ENCODE data around the gene GPM6B.

The GPM6B gene

DNA sequence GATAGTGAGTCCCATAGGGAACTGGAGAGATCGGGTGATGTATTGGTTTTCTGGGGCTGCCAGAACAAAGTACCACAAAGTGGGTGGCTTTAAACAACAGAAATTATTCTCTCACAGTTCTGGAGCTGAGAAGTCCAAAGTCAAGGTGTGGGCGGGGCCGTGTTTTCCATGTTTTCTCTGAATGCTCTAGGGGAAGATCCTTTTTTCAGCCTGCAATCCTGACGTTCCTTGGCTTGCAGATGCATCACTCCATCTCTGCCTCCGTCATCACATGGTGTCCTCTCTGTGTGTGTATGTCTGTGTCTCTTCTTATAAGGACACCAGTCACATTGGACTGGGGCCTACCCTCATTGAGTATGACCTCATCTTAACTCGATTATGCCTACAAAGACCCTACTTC is 7.9 kb upstream of the GPM6B start:
- Histone ChIP-seq H3K27ac (no peak overlapping the region), H3K4me3 (no peak overlapping the region)
- TF ChIP-seq, protein P1, sequence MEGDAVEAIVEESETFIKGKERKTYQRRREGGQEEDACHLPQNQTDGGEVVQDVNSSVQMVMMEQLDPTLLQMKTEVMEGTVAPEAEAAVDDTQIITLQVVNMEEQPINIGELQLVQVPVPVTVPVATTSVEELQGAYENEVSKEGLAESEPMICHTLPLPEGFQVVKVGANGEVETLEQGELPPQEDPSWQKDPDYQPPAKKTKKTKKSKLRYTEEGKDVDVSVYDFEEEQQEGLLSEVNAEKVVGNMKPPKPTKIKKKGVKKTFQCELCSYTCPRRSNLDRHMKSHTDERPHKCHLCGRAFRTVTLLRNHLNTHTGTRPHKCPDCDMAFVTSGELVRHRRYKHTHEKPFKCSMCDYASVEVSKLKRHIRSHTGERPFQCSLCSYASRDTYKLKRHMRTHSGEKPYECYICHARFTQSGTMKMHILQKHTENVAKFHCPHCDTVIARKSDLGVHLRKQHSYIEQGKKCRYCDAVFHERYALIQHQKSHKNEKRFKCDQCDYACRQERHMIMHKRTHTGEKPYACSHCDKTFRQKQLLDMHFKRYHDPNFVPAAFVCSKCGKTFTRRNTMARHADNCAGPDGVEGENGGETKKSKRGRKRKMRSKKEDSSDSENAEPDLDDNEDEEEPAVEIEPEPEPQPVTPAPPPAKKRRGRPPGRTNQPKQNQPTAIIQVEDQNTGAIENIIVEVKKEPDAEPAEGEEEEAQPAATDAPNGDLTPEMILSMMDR (IDR thresholded peaks at IDR 0.05) = no peak

DNA sequence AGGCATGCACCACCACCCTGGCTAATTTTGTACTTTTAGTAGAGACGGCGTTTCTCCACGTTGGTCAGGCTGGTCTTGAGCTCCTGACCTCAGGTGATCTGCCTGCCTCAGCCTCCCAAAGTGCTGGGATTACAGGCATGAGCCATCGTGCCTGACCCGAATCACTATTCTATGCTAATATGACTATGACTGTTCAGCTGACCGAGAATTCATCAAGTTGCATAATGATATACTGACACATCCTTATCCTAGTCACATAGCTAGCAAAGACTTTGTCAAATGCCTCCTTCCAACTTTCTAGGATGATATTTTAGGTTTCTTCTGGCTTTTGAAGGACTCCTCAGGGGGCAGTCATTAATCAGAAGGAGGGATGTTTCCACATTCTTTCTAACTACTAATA is 4.8 kb upstream of the GPM6B start:
- H3K27ac ChIP-seq = no peak overlapping the region
- no peak overlapping the region for H3K4me3 ChIP-seq
- DNase-seq (ENCODE audit: low spot score) = no peak
- TF ChIP-seq, protein P1 (IDR thresholded peaks at IDR 0.05) = no peak

More for the DNA sequence above, 7.9 kb upstream of the GPM6B start:
- no peak for DNase-seq (ENCODE audit: low spot score)

GRCh38 chrX:13816176-13816575 is 717 bp downstream of the GPM6B start:
- no peak overlapping the region for H3K27ac ChIP-seq
- DNase-seq (ENCODE audit: low spot score) = no peak
- H3K4me3 ChIP-seq = no peak overlapping the region
- TF ChIP-seq, protein P1 (IDR thresholded peaks at IDR 0.05) = no peak

- H3K27ac ChIP-seq = no peak overlapping the region
Measured at GRCh38 chrX:13815664-13816063, 1.2 kb downstream of the GPM6B start.

DNA sequence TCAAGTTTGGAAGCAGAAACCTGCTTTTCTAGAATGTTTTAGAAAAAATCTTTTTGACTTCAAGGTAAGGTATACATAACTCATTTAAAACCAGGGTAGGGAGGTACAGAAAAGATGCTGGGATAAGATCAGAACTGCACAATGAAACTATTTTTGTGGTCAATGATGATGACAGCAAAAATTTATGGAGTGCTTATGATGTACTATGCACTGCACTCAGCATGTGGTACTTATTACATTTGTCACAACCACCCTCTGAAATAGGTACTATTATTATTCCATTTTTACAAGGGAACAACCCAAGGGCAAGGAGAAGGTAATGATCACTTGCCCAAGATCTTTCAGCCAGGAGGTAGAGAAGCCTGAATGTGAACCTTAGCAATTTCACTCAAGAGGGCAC is 8.0 kb downstream of the GPM6B start:
- H3K27ac ChIP-seq = no peak overlapping the region
- H3K4me3 ChIP-seq = no peak overlapping the region
- DNase-seq (ENCODE audit: low spot score) = no peak
- TF ChIP-seq, protein P1 (IDR thresholded peaks at IDR 0.05) = no peak

More at GRCh38 chrX:13815664-13816063, 1.2 kb downstream of the GPM6B start:
- no peak for DNase-seq (ENCODE audit: low spot score)
- no peak overlapping the region for H3K4me3 ChIP-seq
- TF ChIP-seq, protein P1 (IDR thresholded peaks at IDR 0.05) = no peak

DNA sequence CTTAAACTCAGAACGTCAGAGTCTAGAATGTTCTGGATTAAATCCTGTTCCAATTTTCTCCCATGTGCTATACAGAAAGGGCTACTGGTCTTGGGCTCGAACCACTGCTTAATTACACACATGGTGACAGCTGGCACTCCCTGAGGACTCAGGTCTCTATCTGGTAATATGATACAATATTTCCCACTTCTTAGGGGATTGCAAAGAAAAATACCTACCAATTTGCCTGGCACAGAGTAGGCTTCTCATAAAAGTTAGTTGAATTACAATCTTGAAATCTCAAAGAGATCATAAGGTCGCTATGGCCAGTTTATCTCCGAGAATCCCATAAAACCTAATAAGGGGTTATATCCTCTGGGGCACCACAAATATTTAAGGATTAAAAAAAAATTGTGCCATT is 8.6 kb downstream of the GPM6B start:
- H3K4me3 ChIP-seq = no peak overlapping the region
- no peak for DNase-seq (ENCODE audit: low spot score)
- TF ChIP-seq, protein P1 (IDR thresholded peaks at IDR 0.05) = no peak
- H3K27ac ChIP-seq = no peak overlapping the region

DNA sequence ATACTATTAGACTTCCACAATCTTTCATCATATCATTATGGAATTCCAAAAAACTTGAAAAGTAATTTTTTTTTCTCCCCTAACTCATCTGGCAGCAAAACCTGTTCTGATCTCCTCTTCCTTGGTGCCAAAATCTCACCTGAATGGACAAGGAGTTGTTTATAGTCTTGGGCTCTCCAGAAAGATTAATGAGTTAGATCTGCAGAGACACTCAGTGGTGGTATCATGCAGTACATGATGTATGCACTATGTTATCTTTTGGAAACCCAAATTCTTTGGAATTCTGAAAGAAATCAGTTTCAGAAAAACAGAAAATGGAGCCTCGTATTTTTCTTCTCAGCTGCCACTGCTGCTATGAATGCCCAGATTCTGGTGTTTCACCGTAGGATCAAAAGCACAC is 11.7 kb downstream of the GPM6B start:
- TF ChIP-seq, protein P1 (IDR thresholded peaks at IDR 0.05) = no peak
- no peak overlapping the region for H3K27ac ChIP-seq
- DNase-seq (ENCODE audit: low spot score) = no peak
- no peak overlapping the region for H3K4me3 ChIP-seq
